ENCODE results near the gene OMD.
"Not testable (repeated sequence)": the region's sequence is repeated elsewhere in the genome, so short reads cannot be mapped to it uniquely, and the experiment has no call there.

OMD gene

GRCh38 chr9:92414566-92414965 is 9.7 kb downstream of the OMD start:
- no peak for DNase-seq (ENCODE audit: low read depth, low spot score)

GRCh38 chr9:92411157-92411556 is 13.1 kb downstream of the OMD start:
- not testable (repeated sequence) for DNase-seq (ENCODE audit: low read depth, low spot score)

GRCh38 chr9:92408747-92409478 is 15.4 kb downstream of the OMD start:
- no peak for DNase-seq (ENCODE audit: low read depth, low spot score)

- DNase-seq (ENCODE audit: low read depth, low spot score), result no peak
These were observed 16.5 kb downstream of the OMD start for GRCh38 chr9:92407818-92408217.

- DNase-seq (ENCODE audit: low read depth, low spot score), result no peak
These were observed 17.8 kb downstream of the OMD start for GRCh38 chr9:92406477-92406876.

GRCh38 chr9:92405818-92406217 is 18.5 kb downstream of the OMD start:
- no peak for DNase-seq (ENCODE audit: low read depth, low spot score)

GRCh38 chr9:92404042-92404836 is 20.0 kb downstream of the OMD start, which contains the start of gene OGN:
OGN (minus strand) TSS chr9:92404578; CDS start chr9:92403407, 1,171 bp downstream.
- no peak for DNase-seq (ENCODE audit: low read depth, low spot score)

GRCh38 chr9:92402826-92403745 is 21.2 kb downstream of the OMD start:
- no peak for DNase-seq (ENCODE audit: low read depth, low spot score)

- no peak for DNase-seq (ENCODE audit: low read depth, low spot score)
These were observed 21.9 kb downstream of the OMD start for GRCh38 chr9:92402360-92402759.

GRCh38 chr9:92397853-92398252 is 26.4 kb downstream of the OMD start:
- no peak for DNase-seq (ENCODE audit: low read depth, low spot score)

GRCh38 chr9:92395617-92396016 is 28.7 kb downstream of the OMD start:
- no peak for DNase-seq (ENCODE audit: low read depth, low spot score)

- DNase-seq (ENCODE audit: low read depth, low spot score), result no peak
These were observed 30.6 kb downstream of the OMD start for GRCh38 chr9:92393686-92394085.

- no peak for DNase-seq (ENCODE audit: low read depth, low spot score)
These were observed 31.6 kb downstream of the OMD start for GRCh38 chr9:92392690-92393089.

GRCh38 chr9:92385953-92386352 is 38.3 kb downstream of the OMD start:
- DNase-seq (ENCODE audit: low read depth, low spot score), result no peak

GRCh38 chr9:92385477-92385876 is 38.8 kb downstream of the OMD start:
- no peak for DNase-seq (ENCODE audit: low read depth, low spot score)

GRCh38 chr9:92385001-92385400 is 39.3 kb downstream of the OMD start:
- no peak for DNase-seq (ENCODE audit: low read depth, low spot score)

GRCh38 chr9:92384375-92384774 is 39.9 kb downstream of the OMD start:
- no peak for DNase-seq (ENCODE audit: low read depth, low spot score)

GRCh38 chr9:92381775-92382174 is 42.5 kb downstream of the OMD start:
- DNase-seq (ENCODE audit: low read depth, low spot score), result no peak

- no peak for DNase-seq (ENCODE audit: low read depth, low spot score)
These were observed 43.7 kb downstream of the OMD start for GRCh38 chr9:92380603-92381002.

- DNase-seq (ENCODE audit: low read depth, low spot score), result no peak
These were observed 45.3 kb downstream of the OMD start for GRCh38 chr9:92378865-92379560.

- no peak for DNase-seq (ENCODE audit: low read depth, low spot score)
These were observed 46.4 kb downstream of the OMD start for GRCh38 chr9:92377876-92378275.
